H54 (cell line): ENCODE measurements around the gene C1GALT1.

Source experiments
- DNase-seq: peaks from one replicate; pipeline ENCODE4 v3.0.0; 2011; ENCODE audit warnings: low spot score, mixed read lengths; ENCODE audit not compliant: insufficient read length
- FAIRE-seq: peaks from 3 replicates; lab custom pipeline; 2011; peaks lifted over from hg19 to GRCh38; lab: Jason Lieb, UNC
- POLR2A ChIP-seq: IDR thresholded peaks from 2 replicates; pipeline ENCODE4 v1.6.1; 2011; ENCODE audit warnings: low read depth, mild to moderate bottlenecking, low read length

The C1GALT1 gene

GRCh38 chr7:7271094-7271874 lies 88.9 kb downstream of the C1GALT1 start:
- FAIRE-seq (no peak), DNase-seq (no peak)
- TF ChIP-seq POLR2A, result no peak

- DNase-seq (no peak), FAIRE-seq (no peak)
- no peak for TF ChIP-seq POLR2A
Measured at GRCh38 chr7:7272294-7272693, 90.0 kb downstream of the C1GALT1 start.

- no peak for TF ChIP-seq POLR2A
- peak; percentile 21 for DNase-seq
- no peak for FAIRE-seq
Measured at GRCh38 chr7:7274782-7275181, 92.4 kb downstream of the C1GALT1 start.

GRCh38 chr7:7276161-7276560 lies 93.8 kb downstream of the C1GALT1 start:
- TF ChIP-seq POLR2A, result no peak
- no peak for DNase-seq
- FAIRE-seq, result no peak

- TF ChIP-seq POLR2A, result no peak
- DNase-seq, result no peak
- FAIRE-seq, result no peak
Measured at GRCh38 chr7:7290429-7291122, 108.2 kb downstream of the C1GALT1 start.

- no peak for TF ChIP-seq POLR2A
- DNase-seq (no peak), FAIRE-seq (no peak)
Measured at GRCh38 chr7:7292085-7292484, 109.7 kb downstream of the C1GALT1 start.

GRCh38 chr7:7292608-7293007 lies 110.3 kb downstream of the C1GALT1 start:
- DNase-seq, result no peak
- no peak for FAIRE-seq
- TF ChIP-seq POLR2A, result no peak

GRCh38 chr7:7293092-7293491 lies 110.7 kb downstream of the C1GALT1 start:
- no peak for DNase-seq
- FAIRE-seq, result no peak
- TF ChIP-seq POLR2A, result no peak

GRCh38 chr7:7294911-7295310 lies 112.6 kb downstream of the C1GALT1 start:
- DNase-seq, result no peak
- TF ChIP-seq POLR2A, result no peak
- no peak for FAIRE-seq
